HCT116 (cell line): Measurements from ENCODE around the gene COPS9. TPM values are rescaled to one million over a fixed set of nuclear protein-coding genes. Genes with fewer than 3 reads are reported as not detected.

ENCODE experiments used
- ATAC-seq: fragments of 200-7000 bp; cut with Tn5 transposase; 2 replicates; pipeline ENCODE4 v1.9.1; 2020; ENCODE audit warnings: mild to moderate bottlenecking, moderate library complexity
- BruUV-seq: library from RNA; stranded (reverse); fragments of 400-500 nt; replicated peaks from 2 replicates; lab custom pipeline; 2021; lab: Mats Ljungman, UMichigan
- CTCF ChIA-PET: fragments of 300-600 bp; sonication (Branson Sonifier 250); formaldehyde crosslinking; loops from one replicate; lab custom pipeline; 2021; ENCODE audit warnings: antibody characterized with exemption; lab: Charles Lee
- POLR2A ChIA-PET: fragments of 300-600, 350-600 bp; sonication (Branson Sonifier 250); formaldehyde crosslinking; loops from one replicate; lab custom pipeline; 2021; ENCODE audit warnings: antibody characterized with exemption; lab: Charles Lee
- RAD21 ChIA-PET, 2 experiments: fragments of 300-600 bp; sonication (Branson Sonifier 250); formaldehyde crosslinking; loops; one replicate each; lab custom pipeline; 2023; ENCODE audit warnings: low total read pairs in 2 of 2; ENCODE audit not compliant: uncharacterized antibody in 2 of 2, unreplicated experiment in 2 of 2, low non-redundant PET in 1 of 2; lab: Charles Lee
- DNase-seq: peaks from one replicate; pipeline ENCODE4 v3.0.0-alpha.2; 2010; ENCODE audit warnings: low read depth, low spot score
- H2AFZ ChIP-seq: fragments of 200-600 bp; shearing (Covaris generic), sonication (generic); 2 replicates; pipeline ENCODE4 v1.6.1; 2017; ENCODE audit warnings: low read depth, mixed run types, mixed read lengths, antibody characterized with exemption, low read length; ENCODE audit not compliant: poor library complexity, severe bottlenecking
- H3K27ac ChIP-seq: 2 replicates; pipeline ENCODE4 v1.5.1; 2012; ENCODE audit warnings: low read depth, low read length
- H3K27me3 ChIP-seq: fragments of 200-600 bp; sonication (generic); 2 replicates; pipeline ENCODE4 v1.6.1; 2016; ENCODE audit warnings: mixed run types, low read length, mixed read lengths; ENCODE audit not compliant: insufficient read depth
- H3K36me3 ChIP-seq, 2 experiments: fragments of 200-500 bp in 1 of 2; fragments of 200-600 bp in 1 of 2; sonication (Bioruptor generic) in 1 of 2; sonication (generic) in 1 of 2; 2 replicates each; pipeline versions ENCODE4 v1.5.1 to v1.6.1; 2014 to 2016; ENCODE audit warnings: low read length in 2 of 2, inconsistent platforms in 1 of 2, mixed read lengths in 1 of 2, mixed run types in 1 of 2; ENCODE audit not compliant: insufficient read depth in 2 of 2, control insufficient read depth in 1 of 2
- H3K4me1 ChIP-seq, 2 experiments: fragments of 200-600 bp in 1 of 2; sonication (generic) in 1 of 2; 2 replicates each; pipeline versions ENCODE4 v1.5.1 to v1.6.1; 2012 to 2017; ENCODE audit warnings: low read length in 2 of 2, inconsistent platforms in 1 of 2, mild to moderate bottlenecking in 1 of 2, mixed read lengths in 1 of 2, mixed run types in 1 of 2, moderate library complexity in 1 of 2; ENCODE audit not compliant: insufficient read depth in 2 of 2, control insufficient read depth in 1 of 2
- H3K4me2 ChIP-seq: fragments of 200-600 bp; sonication (generic); 2 replicates; pipeline ENCODE4 v1.6.1; 2017; ENCODE audit warnings: mixed run types, low read length, mixed read lengths
- H3K4me3 ChIP-seq, 2 experiments: fragments of 200-600 bp in 1 of 2; sonication (generic) in 1 of 2; replicated peaks in 1 of 2; 2 replicates each; pipeline ENCODE4 v1.5.1; 2011 to 2016; ENCODE audit warnings: low read length in 2 of 2, control low read depth in 1 of 2, low read depth in 1 of 2, mild to moderate bottlenecking in 1 of 2, mixed read lengths in 1 of 2, mixed run types in 1 of 2
- H3K79me2 ChIP-seq: fragments of 200-600 bp; sonication (generic); 2 replicates; pipeline ENCODE4 v1.6.1; 2017; ENCODE audit warnings: mild to moderate bottlenecking, mixed run types, low read length, moderate library complexity, mixed read lengths; ENCODE audit not compliant: insufficient read depth
- H3K9ac ChIP-seq: fragments of 200-600 bp; sonication (generic); 2 replicates; pipeline ENCODE4 v1.6.1; 2016; ENCODE audit warnings: low read length, mixed read lengths
- H3K9me2 ChIP-seq: fragments of 200-600 bp; sonication (generic), shearing (Covaris generic); 2 replicates; pipeline ENCODE4 v1.6.1; 2017; ENCODE audit warnings: mixed run types, mild to moderate bottlenecking, moderate library complexity; ENCODE audit not compliant: insufficient read depth
- H3K9me3 ChIP-seq, 2 experiments: fragments of 200-500 bp in 1 of 2; fragments of 200-600 bp in 1 of 2; sonication (Bioruptor generic) in 1 of 2; sonication (generic) in 1 of 2; 2 replicates each; pipeline ENCODE4 v1.6.1; 2014 to 2017; ENCODE audit warnings: low read length in 2 of 2, mixed read lengths in 2 of 2, inconsistent platforms in 1 of 2, low read depth in 1 of 2, mild to moderate bottlenecking in 1 of 2, mixed run types in 1 of 2, moderate library complexity in 1 of 2; ENCODE audit not compliant: control insufficient read depth in 1 of 2, insufficient read depth in 1 of 2
- H4K20me1 ChIP-seq: fragments of 200-600 bp; sonication (generic), shearing (Covaris generic); 2 replicates; pipeline ENCODE4 v1.6.1; 2017; ENCODE audit warnings: mixed run types, mild to moderate bottlenecking, moderate library complexity; ENCODE audit not compliant: insufficient read depth
- ATF3 ChIP-seq: IDR thresholded peaks from 2 replicates; pipeline ENCODE4 v1.6.1; 2012
- CEBPB ChIP-seq: IDR thresholded peaks from 2 replicates; pipeline ENCODE4 v1.6.1; 2012; ENCODE audit warnings: low read depth
- CTCF ChIP-seq, 3 experiments: fragments of 200-600 bp in 1 of 3; sonication (generic) in 1 of 3; IDR thresholded peaks in 2 of 3; conservative IDR thresholded peaks in 1 of 3; 2 replicates each; pipeline ENCODE4 v1.5.1; 2012 to 2017; ENCODE audit warnings: low read depth in 2 of 3, low read length in 2 of 3, antibody characterized with exemption in 1 of 3, borderline replicate concordance in 1 of 3, control low read depth in 1 of 3, mild to moderate bottlenecking in 1 of 3, mixed read lengths in 1 of 3, mixed run types in 1 of 3, moderate library complexity in 1 of 3; ENCODE audit not compliant: insufficient read depth in 1 of 3
- EGR1 ChIP-seq: IDR thresholded peaks from 2 replicates; pipeline ENCODE4 v1.6.1; 2012; ENCODE audit warnings: low read depth
- ELF1 ChIP-seq: IDR thresholded peaks from 2 replicates; pipeline ENCODE4 v1.6.1; 2012; ENCODE audit warnings: low read depth, borderline replicate concordance
- EZH2 ChIP-seq: fragments of 200-600 bp; sonication (generic); IDR thresholded peaks from 2 replicates; pipeline ENCODE4 v1.6.1; 2017; ENCODE audit warnings: antibody characterized with exemption, mixed run types
- EZH2phosphoT487 ChIP-seq: fragments of 200-600 bp; IDR thresholded peaks from 2 replicates; pipeline ENCODE4 v1.6.1; 2018; ENCODE audit warnings: antibody characterized with exemption, borderline replicate concordance
- JUND ChIP-seq: IDR thresholded peaks from 2 replicates; pipeline ENCODE4 v1.6.1; 2012
- MAX ChIP-seq: IDR thresholded peaks from 2 replicates; pipeline ENCODE4 v1.6.1; 2012
- POLR2A ChIP-seq: IDR thresholded peaks from 2 replicates; pipeline ENCODE4 v1.7.0; 2011; ENCODE audit warnings: borderline replicate concordance; ENCODE audit not compliant: insufficient read depth, insufficient read length; ENCODE audit errors: extremely low read depth
- POLR2AphosphoS5 ChIP-seq: IDR thresholded peaks from 2 replicates; pipeline ENCODE4 v1.6.1; 2011; ENCODE audit warnings: mild to moderate bottlenecking, low read depth, low read length, moderate library complexity
- REST ChIP-seq: IDR thresholded peaks from 2 replicates; pipeline ENCODE4 v1.6.1; 2012; ENCODE audit warnings: low read depth
- SIN3A ChIP-seq: IDR thresholded peaks from 2 replicates; pipeline ENCODE4 v1.6.1; 2012; ENCODE audit warnings: low read depth
- SRF ChIP-seq: IDR thresholded peaks from 2 replicates; pipeline ENCODE4 v1.6.1; 2012; ENCODE audit warnings: low read depth
- TCF7L2 ChIP-seq: IDR thresholded peaks from 2 replicates; pipeline ENCODE4 v1.7.0; 2011; ENCODE audit warnings: borderline replicate concordance, inconsistent platforms; ENCODE audit not compliant: insufficient read depth, insufficient read length; ENCODE audit errors: extremely low read depth
- YY1 ChIP-seq: IDR thresholded peaks from 2 replicates; pipeline ENCODE4 v1.6.1; 2011; ENCODE audit warnings: low read length, low read depth, moderate library complexity, mild to moderate bottlenecking; ENCODE audit not compliant: insufficient replicate concordance; ENCODE audit errors: extremely low read depth
- ZBTB33 ChIP-seq: IDR thresholded peaks from 2 replicates; pipeline ENCODE4 v1.6.1; 2011; ENCODE audit warnings: mild to moderate bottlenecking, low read length, moderate library complexity; ENCODE audit not compliant: insufficient replicate concordance; ENCODE audit errors: extremely low read depth
- ZFX ChIP-seq: fragments of 450-650 bp; IDR thresholded peaks from 2 replicates; pipeline ENCODE4 v1.6.1; 2017
- intact Hi-C: fragments of 100-400 bp; cut with micrococcal nuclease; formaldehyde crosslinking; loops from 2 replicates; pipeline ENCODE4 v1.10.0; 2022
- total RNA-seq: library from RNA; stranded (reverse); gene quantifications from one replicate; pipeline ENCODE4 v1.2.1, GENCODE V29; 2021; ENCODE audit not compliant: unreplicated experiment

Gene COPS9
- total RNA-seq, 1 experiment from 2014 or later, result 111 TPM

- no peak for DNase-seq
- no peaks in the 10 kb centered on the region for H3K36me3 ChIP-seq
- TF ChIP-seq JUND (no peak), CEBPB (no peak), POLR2A (no peak), ZBTB33 (no peak), ATF3 (no peak), CTCF (IDR thresholded peaks at IDR 0.05 in 2 of 3, conservative IDR thresholded peaks at IDR 0.05 in 1 of 3; ENCODE audit: borderline replicate concordance in 1 of 3, insufficient read depth in 1 of 3, low read depth in 2 of 3, low read length in 2 of 3) (no peak), EGR1 (no peak), REST (no peak), SIN3A (no peak), SRF (no peak), TCF7L2 (no peak), EZH2phosphoT487 (no peak), ZFX (no peak), POLR2AphosphoS5 (no peak), YY1 (no peak), ELF1 (no peak), EZH2 (no peak), MAX (no peak)
- no peak overlapping the region for H3K4me3 ChIP-seq
- H3K9ac ChIP-seq, result no peak overlapping the region
- no peaks in the 10 kb centered on the region for H3K9me2 ChIP-seq
- H3K79me2 ChIP-seq, result no peaks in the 10 kb centered on the region
- intact Hi-C loops, result loop anchor here (5.0 kb wide), 1 partner anchor 1784 kb away; no protein-coding TSS in a partner anchor
- peaks cover 0 to 11% of the 10 kb centered on the region in 2 experiments; a peak in 2 of 4 replicates for H3K4me1 ChIP-seq
- no TSS peak for BruUV-seq
- H3K27ac ChIP-seq, result no peak overlapping the region
- H3K9me3 ChIP-seq, result no peaks in the 10 kb centered on the region
- RAD21 ChIA-PET, result no interaction called here
- no peak for ATAC-seq
- POLR2A ChIA-PET, result no interaction called here
- CTCF ChIA-PET, result interaction anchor here (1.2 to 6.2 kb wide), 3 partner anchors 9 to 317 kb away, joined by 3 to 64 read pairs (median 4); no protein-coding TSS in a partner anchor
- no peaks in the 10 kb centered on the region for H3K27me3 ChIP-seq
- H4K20me1 ChIP-seq, result no peaks in the 10 kb centered on the region
- H2AFZ ChIP-seq, result no peak overlapping the region
- no peak overlapping the region for H3K4me2 ChIP-seq
These were observed 5.6 kb upstream of the COPS9 start for GRCh38 chr2:240141736-240142135.
